ENCODE results near the gene SNX17. TPM values are rescaled to one million over a fixed set of nuclear protein-coding genes. Genes with fewer than 3 reads are reported as not detected.
"Not testable (repeated sequence)": the region's sequence is repeated elsewhere in the genome, so short reads cannot be mapped to it uniquely, and the experiment has no call there.

The SNX17 gene, protein sequence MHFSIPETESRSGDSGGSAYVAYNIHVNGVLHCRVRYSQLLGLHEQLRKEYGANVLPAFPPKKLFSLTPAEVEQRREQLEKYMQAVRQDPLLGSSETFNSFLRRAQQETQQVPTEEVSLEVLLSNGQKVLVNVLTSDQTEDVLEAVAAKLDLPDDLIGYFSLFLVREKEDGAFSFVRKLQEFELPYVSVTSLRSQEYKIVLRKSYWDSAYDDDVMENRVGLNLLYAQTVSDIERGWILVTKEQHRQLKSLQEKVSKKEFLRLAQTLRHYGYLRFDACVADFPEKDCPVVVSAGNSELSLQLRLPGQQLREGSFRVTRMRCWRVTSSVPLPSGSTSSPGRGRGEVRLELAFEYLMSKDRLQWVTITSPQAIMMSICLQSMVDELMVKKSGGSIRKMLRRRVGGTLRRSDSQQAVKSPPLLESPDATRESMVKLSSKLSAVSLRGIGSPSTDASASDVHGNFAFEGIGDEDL
- 72.8 and 79.9 TPM in 2 replicates for total RNA-seq (2014; rRNA removed; shearing (Covaris generic))

DNA sequence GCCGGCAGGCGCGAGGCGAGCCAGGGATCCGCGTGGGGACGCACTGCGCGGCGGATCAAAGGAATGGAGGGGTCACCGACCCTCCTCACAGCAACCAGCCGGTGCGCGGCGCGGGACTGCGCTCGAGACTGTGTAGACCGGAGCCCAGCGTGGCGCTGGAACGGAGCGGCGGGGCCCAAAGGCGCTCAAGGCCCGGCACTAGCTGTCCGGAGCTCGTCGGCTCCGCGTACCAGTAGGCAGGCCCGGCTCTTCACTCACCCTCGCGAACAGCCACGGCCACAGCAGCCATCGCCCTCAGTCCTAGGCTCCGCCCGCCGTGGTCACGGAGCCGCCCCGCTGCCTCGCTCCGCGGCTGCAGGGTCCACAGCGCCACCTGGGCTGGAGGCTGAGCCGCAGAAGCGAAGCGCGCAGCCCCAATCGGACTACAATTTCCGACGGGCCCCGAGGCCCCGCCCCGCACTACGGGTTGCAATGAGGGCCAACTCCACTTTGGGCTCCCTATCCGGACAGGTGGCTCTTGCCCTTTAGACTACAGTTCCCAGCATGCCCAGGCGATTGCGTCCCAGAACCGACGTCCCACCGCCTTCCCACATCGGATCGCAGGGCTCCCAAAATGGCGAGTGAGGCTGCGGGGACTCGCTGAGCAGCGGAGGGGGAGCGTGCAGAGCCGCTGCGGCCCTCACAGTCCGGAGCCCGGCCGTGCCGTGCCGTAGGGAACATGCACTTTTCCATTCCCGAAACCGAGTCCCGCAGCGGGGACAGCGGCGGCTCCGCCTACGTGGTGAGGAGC, at the start of gene SNX17, which contains the start of gene EIF2B4:
SNX17 (plus strand) TSS at position 591 of the 790 bp plus-strand sequence; CDS start at position 719, 128 bp downstream.
EIF2B4 (minus strand) TSS at position 313 of the 790 bp plus-strand sequence; CDS start at position 289, 24 bp downstream.
- DNase-seq (ENCODE audit: low spot score) = peak; percentile 99

DNA sequence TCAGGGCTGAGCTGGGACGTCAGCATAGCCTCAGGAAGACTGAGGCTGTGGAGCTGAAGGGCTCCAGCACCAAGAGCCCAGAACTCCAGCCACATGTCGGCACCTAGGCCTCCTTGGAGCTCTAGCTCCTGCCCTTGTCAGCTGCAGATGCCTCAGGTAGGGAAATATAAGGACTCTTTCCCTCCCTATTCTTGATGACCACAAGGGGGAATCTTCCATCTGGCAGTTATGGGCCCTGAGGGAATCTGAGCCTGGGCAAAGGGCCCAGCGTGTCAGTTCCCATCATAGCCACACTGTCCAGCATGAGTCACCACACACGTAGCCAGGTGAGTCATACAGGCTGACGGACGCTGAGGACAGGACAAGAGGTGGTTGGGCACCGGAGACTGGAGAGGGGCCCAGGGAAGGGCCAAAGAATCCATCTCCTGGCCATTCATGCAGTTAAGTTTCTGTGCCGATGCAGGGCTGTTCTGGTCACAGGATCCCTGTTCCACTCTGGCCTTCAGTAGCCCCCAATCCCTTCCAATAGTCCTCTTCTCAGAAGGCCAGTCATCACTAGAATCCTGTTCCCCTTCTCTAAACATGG, 49.4 kb upstream of the SNX17 start:
- DNase-seq (ENCODE audit: low spot score) = peak; percentile 96

DNA sequence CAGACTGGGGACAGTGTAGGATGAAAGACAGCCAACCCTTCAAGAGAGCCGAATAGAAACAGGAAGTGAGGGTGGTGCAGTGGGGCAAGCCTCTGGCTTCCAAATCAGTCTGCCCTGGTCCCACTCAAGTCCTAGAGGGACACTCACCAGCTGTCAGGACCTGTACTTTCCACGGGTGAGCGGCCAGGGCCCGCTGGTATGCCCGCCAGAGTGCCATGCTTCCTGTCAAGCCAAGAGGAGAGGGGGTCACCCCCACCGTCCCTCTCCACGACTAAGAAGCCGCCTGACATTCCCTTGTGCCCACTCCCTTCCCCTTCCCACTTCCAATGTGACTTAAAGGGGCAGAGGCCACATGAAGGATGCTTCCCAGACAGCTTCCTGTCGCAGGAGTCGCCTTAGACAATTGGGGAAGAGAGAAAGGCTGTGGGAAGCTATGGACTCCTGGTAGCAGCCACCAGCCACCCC, 48.1 kb upstream of the SNX17 start:
- DNase-seq (ENCODE audit: low spot score) = no peak

DNA sequence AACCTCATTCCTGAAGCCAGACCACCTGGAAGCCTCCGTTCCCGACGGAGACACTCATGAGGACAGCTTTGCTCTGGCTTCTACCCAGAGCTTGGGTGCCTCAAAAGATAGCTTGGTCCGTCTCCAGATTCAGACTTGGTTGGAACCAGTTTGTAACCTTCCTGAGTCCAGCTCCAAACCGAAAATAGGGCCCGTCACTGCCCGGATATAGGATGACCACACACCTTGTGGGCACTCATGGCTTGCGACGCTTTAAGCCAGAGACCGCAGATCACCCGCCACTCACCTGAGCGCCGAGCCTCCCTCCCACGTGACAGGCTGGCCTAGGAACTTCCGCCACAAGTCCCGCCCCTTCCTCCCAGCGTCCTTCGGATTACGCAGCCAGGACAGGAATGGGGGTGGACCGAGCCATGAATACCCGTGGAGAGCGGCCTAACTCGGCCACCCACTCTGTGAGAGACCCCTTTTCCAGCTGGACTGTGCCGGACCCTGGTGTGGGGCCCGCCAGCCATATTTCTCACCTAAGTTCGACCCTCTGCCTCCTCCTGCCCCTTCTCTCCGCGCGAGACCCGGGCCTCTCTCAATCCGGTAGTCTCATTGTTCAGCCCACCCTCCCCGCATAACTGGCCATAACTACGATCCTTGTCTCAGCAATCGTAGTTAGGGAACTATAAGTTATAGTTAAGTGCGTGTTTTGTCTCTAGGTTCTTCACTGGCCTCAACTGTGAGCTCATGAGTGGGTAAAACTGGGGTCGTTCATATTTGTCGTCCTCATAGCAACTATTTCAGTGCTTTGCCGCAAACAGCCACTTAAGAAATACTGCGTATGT, 47.4 kb upstream of the SNX17 start, which contains the start of gene MPV17:
MPV17 (minus strand) TSS at position 332 of the 830 bp plus-strand sequence. CDS start 580 bp downstream, outside the sequence.
- peak; percentile 91 for DNase-seq (ENCODE audit: low spot score)

DNA sequence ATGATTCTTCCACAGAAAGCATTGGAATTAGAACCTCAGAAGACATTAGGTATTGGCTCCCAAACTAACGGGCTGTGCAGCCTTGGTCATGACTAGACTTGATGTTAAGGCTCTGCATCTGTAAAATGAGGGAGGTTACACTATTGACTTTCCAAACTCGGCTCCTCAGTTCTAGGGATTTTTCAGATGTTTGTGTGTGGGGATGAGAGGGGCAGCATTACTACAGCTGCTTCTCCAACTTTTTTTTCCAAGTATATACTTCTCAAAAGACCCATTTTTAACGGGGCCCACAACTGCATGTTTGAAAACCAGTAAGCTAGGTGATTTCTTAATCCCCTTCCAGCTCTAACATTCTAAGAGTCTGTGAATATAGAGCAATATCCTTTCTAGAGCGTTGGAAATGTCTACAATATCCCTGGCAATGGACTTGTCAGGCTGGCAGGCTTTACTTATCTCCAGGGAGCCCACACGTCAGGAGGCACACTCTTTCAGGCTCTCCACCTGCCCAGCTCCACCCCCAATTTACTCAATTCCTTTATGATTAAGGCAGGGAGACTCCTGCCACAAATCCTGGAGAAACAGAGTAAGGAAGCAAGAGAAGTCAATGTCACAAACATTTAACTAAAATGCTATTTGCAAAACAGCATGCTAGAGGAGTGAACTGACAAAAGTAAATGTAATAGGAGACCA, 46.7 kb upstream of the SNX17 start:
- DNase-seq (ENCODE audit: low spot score) = peak; percentile 38

DNA sequence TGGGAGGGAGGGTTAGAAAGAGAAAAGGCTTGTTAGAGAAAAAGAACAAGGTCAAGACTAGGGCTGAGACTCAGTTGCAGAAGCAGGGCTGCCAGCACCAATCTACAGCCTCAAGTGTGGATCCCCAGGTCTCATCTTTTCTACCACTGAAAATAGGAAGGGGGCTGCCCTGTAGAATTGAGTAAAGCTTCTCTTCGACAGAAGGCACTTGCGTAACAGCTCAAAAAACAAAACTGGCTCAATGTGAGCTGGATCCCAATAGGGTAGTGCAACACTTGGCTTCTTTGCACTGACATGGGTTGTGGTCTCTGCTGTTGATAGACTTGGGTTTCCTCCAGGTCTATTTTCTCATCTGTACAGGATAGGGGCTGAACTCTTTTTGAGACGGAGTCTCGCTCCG, 45.7 kb upstream of the SNX17 start:
- no peak for DNase-seq (ENCODE audit: low spot score)

DNA sequence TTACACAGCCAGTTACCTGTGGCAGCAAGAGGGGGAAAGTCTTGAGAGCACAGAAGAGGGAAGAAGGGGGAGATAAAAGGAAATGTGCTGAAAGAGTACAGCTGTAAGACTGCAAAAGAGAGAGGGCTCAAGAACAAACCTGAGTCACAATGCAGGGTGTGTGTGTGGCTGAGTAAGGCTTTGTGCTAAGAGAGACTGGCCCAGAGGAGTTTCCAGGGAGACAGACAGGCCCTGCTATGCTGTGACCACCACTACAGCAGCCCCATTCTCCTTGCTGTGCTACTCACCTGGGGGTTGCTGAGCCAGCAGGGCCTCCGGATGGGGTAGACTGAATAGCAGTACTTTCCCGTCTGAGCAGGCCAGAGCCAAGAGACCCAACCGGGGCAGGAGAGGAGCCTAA, 35.1 kb upstream of the SNX17 start:
- no peak for DNase-seq (ENCODE audit: low spot score)

DNA sequence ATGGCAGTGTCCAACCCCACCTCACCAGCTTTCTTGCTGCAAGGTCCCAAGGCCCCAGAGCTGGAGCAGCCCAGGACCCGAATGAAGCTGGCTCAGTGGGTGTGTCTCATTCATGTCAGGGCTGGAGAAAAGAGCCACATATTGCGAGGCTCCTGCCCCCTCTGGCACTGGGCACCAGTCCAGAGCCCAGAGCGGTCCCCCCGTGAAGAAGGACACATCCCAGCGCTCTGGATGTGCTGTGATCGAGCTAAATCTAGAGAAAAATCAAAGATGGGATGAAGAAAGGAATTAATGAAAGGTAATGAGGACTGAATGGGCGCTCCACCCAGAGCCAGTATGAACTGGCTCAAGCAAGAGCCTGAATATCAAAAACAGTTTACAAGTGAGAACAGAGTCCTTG, 34.2 kb upstream of the SNX17 start:
- no peak for DNase-seq (ENCODE audit: low spot score)

DNA sequence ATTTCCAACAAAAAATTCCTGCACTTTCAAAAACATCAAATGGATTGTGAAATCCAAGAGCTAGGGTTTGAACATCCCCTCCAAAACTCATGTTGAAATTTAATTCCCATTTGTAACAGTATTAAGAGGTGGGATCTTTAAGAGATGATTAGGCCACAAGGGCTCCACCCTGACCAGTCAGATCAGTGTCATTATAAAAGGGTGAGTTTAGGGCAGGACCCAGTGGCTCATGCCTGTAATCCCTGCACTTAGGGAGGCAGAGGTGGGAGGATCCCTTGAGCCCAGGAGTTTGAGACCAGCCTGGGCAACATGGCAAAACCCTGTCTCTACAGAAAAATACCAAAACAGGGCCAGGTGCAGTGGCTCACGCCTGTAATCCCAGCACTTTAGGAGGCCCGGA, 22.8 kb upstream of the SNX17 start:
- no peak for DNase-seq (ENCODE audit: low spot score)

DNA sequence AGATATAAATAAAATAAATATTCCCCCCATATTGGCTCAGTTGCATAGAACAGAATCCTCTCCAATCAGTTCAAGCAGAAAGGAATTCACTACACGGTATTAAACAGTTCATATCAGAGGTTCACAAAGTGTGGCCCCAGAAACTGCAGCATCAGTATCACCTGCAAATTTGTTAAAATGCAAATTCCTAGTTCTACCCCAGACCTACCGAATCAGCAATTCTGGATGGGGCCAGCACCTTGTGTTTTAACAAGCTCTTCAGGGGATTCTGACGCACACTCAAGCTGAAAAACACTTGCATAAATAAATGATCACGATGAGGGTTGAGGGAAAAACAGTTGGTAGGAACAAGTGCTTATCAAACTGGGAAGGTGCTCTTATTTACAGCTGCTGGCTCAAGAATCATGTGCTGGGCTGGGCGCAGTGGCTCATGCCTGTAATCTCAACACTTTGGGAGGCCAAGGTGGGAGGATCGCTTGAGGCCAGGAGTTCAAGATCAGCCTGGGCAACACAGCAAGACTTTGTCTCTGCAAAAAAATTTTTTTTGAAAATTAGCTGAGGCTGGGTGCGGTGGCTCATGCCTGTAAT, 20.2 kb upstream of the SNX17 start:
- DNase-seq (ENCODE audit: low spot score) = no peak

DNA sequence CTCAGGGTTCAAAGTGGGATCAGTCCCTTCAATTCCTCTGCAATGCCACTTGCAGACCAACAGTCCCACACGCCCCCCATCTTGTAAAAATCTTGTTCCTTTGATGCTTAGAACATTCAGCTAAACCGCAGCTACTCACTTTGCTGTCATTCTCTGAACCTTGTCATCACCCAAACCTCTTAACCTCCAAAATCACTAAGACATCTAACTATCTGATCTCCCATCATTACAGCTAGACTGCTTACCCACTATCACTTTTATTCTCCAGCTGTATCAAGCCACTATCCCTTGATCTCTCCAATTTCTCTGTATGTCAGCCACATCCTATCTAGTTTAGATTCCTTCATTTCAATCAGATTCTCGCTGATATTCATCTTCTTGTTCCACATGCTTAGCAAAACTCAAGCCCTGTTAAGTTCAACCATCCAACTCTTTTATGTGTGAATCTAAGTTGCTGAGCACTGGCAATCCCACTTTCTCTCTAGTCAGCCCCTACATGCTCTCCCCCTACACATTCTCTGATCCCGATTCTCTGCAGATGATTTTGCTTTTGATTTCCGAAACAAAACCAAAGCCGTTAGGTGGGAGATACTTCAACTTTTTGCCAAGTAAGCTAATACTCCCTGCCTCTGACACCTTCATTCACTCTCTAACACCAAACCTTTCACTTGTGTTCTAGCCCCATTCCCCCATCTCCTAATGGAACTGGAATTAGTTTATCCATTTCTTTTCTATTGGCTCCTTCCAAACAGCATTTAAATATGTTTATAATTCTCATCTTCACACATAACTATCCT, 18.4 kb upstream of the SNX17 start:
- DNase-seq (ENCODE audit: low spot score) = no peak

DNA sequence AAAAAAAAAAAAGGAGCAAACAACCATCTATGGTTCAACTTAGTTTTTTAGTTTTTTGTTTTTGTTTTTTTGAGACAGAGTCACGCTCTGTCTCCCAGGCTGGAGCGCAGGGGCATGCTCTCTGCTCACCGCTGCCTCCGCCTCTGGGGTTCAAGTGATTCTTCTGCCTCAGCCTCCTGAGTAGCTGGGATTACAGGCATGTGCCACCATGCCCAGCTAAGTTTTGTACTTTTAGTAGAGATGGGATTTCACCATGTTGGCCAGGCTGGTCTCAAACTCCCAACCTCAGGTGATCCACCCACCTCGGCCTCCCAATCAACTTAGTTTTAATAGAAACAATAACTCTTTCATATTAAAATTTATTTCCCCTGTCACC, 17.0 kb upstream of the SNX17 start:
- DNase-seq (ENCODE audit: low spot score) = not testable (repeated sequence)

DNA sequence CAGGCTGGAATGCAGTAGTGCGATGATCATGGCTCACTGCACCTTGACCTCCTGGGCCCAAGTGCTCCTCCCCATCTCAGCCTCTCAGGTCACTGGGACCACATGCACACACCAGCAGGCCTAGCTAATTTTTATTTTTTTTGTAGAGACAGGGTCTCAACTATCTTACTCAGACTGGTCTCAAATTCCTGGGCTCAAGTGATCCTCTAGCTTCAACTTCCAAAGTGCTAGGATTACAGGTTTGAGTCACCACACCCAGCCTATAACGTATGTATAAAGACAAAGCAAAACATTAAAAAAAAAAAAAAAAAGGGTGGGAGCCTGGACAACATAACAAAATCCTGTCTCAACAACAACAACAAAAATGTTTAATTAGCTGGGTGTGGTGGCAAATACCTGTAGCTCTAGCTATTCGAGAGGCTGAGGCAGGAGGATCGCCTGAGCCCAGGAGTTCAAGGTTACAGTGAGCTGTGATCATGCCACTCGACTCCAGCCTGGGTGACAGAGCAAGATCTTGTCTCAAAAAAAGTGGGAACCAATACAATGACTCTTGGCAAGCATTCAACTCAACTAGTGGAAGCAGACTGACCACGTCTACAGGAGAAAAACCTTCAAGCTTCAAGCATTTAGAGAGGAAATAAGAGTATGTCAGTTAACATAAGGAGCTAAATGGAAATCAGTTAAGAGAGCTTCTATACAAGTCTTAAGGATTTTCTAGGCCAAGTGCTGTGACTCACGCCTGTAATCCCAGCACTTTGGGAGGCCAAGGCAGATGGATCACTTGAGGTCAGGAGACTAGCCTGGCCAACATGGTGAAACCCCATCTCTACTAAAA, 16.4 kb upstream of the SNX17 start:
- DNase-seq (ENCODE audit: low spot score) = peak; percentile 25

DNA sequence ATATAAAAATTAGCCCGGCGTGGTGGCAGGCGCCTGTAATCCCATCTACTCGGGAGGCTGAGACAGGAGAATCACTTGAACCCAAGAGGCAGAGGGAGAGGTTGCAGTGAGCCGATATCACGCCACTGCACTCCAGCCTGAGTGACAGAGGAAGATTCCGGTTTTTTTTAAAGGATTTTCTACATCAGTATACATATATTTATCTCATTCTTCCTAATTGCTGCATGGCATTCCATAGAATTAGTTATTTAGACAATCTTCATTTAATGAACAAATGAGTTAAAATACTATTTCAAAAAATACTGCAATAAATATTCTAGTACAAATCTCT, 15.9 kb upstream of the SNX17 start:
- DNase-seq (ENCODE audit: low spot score) = no peak

DNA sequence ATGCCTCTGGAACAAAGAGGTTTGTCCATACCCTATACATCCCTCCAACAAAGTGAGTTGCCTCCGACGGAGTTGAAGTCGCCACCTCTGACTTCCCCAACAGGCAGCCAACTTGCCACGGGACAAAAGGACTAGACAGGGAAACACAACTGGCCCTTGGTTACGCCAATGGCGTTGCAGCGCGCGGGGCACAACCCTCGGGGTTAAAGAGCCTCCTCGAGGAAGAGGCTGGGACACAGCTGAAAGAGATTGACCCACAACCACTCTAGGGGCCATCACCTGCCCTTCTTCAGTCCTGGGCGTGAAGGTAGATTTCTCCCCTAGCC, 14.4 kb upstream of the SNX17 start:
- no peak for DNase-seq (ENCODE audit: low spot score)

DNA sequence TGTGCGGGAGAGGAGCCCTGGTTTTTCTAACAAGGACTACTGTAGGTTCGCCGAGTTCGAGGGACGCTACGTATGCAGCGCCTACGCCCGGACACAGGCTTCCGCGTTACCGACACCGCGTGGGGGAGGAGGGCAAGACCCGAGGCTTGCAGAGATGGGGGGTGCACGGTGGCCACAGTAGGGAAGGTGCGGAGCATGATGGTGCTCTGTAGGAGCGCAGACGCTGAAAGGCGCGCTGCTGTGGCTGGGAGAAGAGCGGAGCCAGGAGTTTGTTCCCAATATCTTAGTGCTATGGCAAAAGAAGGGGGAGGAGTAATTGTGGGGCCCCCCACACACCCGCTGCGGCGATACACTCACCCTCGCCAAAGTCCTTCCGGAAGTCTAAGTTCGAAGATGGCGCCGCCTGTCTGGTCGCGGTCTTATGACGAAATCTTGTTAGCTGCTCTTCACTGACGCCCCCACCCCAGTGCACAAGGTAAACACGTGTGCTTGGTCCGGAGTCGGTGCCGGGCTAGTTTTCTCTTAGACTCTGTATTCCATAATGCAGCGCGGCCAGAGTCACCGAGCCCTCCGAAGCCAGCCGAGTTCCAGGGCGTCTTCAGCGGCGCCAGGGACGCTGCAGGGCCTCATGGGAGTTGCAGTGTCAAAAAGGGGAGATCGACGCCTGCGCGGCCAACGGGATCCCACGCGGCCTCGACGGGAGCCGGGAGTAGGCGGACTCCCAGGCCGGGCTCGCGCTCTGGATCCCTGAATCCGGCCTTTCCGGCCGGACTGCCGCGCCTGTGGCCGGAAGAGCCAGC, 13.8 kb upstream of the SNX17 start, which contains the start of gene GTF3C2:
GTF3C2 (minus strand) TSS at position 383 of the 800 bp plus-strand sequence. CDS start 13,210 bp downstream, outside the sequence.
- DNase-seq (ENCODE audit: low spot score) = peak; percentile 99

DNA sequence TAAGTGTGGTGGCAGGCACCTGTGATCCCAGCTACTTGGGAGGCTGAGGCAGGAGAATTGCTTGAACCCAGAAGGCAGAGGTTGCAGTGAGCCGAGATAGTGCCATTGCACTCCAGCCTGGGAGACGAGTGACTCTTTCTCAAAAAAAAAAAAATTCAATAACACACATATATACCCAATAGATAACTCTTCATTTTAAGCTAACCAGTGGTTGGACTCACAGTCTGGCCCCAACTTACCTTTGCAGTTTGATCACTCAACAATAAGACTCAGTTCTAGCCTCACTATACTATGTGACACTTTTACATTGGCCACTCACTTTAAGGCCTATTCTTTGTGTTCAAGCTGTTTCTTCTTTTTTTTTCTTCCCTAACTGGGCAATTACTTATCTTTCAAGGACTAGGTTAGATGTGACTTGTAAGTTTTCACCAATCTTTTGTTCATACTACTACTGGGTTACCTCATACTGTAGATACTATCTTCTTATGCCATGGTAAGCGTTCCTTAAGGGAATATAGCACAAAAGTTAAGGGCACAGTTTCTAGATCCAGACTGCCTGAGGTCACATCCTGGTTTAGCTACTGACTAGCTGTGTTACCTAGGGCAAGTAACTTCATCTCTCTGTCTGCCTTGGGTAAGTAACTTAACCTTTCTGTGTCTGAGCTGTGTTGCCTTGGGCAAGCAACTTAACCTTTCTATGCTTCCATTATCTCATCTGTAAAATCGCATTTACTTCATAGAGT, 7.6 kb upstream of the SNX17 start:
- no peak for DNase-seq (ENCODE audit: low spot score)
